SU-DHL-6 (cell line): ENCODE results near the gene IYD.

Experiments
- CTCF ChIP-seq: fragments of 200-600 bp; sonication (generic); IDR thresholded peaks from one replicate; pipeline ENCODE4 v1.5.1; 2017; ENCODE audit warnings: antibody characterized with exemption, mild to moderate bottlenecking, low read length, moderate library complexity; ENCODE audit not compliant: insufficient read depth, poor library complexity, severe bottlenecking
- EZH2phosphoT487 ChIP-seq: fragments of 200-600 bp; sonication (generic), shearing (Covaris generic); conservative IDR thresholded peaks from 2 replicates; pipeline ENCODE4 v1.6.1; 2018; ENCODE audit warnings: mild to moderate bottlenecking, antibody characterized with exemption, low read length, moderate library complexity, mixed read lengths

DNA sequence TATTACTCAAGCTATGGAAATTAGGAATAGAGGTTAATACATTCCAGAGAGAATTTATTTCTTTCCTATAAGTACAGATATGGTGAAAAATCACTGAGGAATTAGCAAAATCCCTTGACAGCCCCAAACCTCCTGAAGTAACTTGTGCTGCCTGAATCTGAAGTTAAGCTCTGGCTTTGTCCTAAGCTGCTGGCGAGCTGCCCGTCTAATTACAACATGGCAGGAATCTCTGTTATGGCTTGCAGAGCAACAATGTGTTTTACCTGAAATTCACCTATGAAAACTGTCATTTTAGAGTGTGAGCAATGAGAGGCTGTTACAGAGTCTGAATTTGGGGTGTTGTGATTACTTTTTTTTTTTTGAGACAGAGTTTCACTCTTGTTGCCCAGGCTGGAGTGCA is 22.5 kb upstream of the IYD start:
- TF ChIP-seq CTCF (no peak), EZH2phosphoT487 (no peak)
